Neutrophil (primary cell): ENCODE measurements around the gene LTBP1.

Experiments used
- H3K27ac ChIP-seq: fragments of 200-600 bp; sonication (generic); 2 replicates; pipeline ENCODE4 v1.5.1; 2016; ENCODE audit warnings: mild to moderate bottlenecking, moderate library complexity
- H3K27me3 ChIP-seq: fragments of 200-600 bp; sonication (generic); 2 replicates; pipeline ENCODE4 v1.6.0; 2016; ENCODE audit warnings: mild to moderate bottlenecking
- H3K36me3 ChIP-seq: fragments of 200-600 bp; sonication (generic); 2 replicates; pipeline ENCODE4 v1.5.1; 2017
- H3K4me1 ChIP-seq, 2 experiments: fragments of 200-600 bp in 1 of 2; sonication (generic) in 1 of 2; 1 replicate in 1 of 2; 2 replicates in 1 of 2; pipeline versions ENCODE4 v1.5.1 to v1.6.1; 2013 to 2016; ENCODE audit warnings: low read depth in 1 of 2, low read length in 1 of 2, mild to moderate bottlenecking in 1 of 2, moderate library complexity in 1 of 2; ENCODE audit not compliant: control insufficient read depth in 1 of 2, insufficient read depth in 1 of 2
- H3K4me3 ChIP-seq, 2 experiments: fragments of 200-600 bp in 1 of 2; sonication (generic) in 1 of 2; 1 replicate in 1 of 2; 2 replicates in 1 of 2; pipeline ENCODE4 v1.5.1; 2013 to 2016; ENCODE audit warnings: low read depth in 1 of 2, low read length in 1 of 2, mild to moderate bottlenecking in 1 of 2, moderate library complexity in 1 of 2
- H3K9me3 ChIP-seq: fragments of 200-600 bp; sonication (generic); 2 replicates; pipeline ENCODE4 v1.5.1; 2016
- TF ChIP-seq, protein P1 (sequence below): fragments of 200-600 bp; sonication (generic); IDR thresholded peaks from 2 replicates; pipeline ENCODE4 v1.5.1; 2016; ENCODE audit warnings: antibody characterized with exemption

LTBP1 gene

DNA sequence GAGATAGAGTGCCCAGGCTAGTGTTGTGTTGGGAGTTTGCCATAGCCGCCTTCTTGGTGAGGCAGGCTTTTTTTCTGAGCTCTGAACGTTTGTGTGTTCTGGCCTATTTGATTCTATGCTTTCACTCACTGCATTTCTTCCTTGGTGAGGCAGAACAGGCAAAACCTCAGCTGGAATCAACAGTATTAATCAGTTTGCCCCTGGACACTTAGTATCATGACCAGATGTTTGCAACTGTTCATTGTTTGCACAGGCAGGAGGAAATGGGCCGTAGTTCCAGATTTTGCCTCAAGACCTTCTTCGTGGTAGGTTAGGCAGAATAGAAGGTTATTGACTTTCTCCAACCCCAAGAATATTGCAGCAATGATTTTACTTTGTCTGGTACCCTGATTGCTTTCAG, 311.6 kb downstream of the LTBP1 start:
- H3K27me3 ChIP-seq: no peaks in the 10 kb centered on the region
- TF ChIP-seq, protein P1, sequence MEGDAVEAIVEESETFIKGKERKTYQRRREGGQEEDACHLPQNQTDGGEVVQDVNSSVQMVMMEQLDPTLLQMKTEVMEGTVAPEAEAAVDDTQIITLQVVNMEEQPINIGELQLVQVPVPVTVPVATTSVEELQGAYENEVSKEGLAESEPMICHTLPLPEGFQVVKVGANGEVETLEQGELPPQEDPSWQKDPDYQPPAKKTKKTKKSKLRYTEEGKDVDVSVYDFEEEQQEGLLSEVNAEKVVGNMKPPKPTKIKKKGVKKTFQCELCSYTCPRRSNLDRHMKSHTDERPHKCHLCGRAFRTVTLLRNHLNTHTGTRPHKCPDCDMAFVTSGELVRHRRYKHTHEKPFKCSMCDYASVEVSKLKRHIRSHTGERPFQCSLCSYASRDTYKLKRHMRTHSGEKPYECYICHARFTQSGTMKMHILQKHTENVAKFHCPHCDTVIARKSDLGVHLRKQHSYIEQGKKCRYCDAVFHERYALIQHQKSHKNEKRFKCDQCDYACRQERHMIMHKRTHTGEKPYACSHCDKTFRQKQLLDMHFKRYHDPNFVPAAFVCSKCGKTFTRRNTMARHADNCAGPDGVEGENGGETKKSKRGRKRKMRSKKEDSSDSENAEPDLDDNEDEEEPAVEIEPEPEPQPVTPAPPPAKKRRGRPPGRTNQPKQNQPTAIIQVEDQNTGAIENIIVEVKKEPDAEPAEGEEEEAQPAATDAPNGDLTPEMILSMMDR: no peak
- no peaks in the 10 kb centered on the region for H3K4me1 ChIP-seq
- peaks cover 3% of the 10 kb centered on the region for H3K36me3 ChIP-seq
- H3K9me3 ChIP-seq: no peaks in the 10 kb centered on the region
- no peak overlapping the region for H3K4me3 ChIP-seq
- no peak overlapping the region for H3K27ac ChIP-seq

DNA sequence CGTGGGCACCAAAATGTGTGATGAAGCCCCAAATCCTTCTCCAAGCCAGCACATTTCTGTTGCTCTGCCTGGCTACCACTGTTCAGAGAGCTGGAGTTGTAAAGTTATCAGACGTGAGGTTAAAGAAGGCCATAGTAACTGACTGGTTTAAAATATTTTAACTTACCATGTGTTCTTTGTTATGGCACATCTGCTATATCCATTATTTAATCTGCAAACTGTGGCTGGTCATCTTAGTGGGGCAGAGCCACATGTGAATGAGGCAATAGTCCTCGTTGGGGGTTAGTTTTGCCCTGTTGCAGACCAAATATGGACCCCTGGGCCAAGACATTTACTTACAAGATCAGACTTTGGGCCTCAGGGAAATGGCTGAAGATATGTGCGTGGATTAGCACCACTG, 315.3 kb downstream of the LTBP1 start:
- Histone ChIP-seq H3K27me3 (no peaks in the 10 kb centered on the region), H3K4me1 (no peaks in the 10 kb centered on the region), H3K36me3 (peaks cover 5% of the 10 kb centered on the region), H3K4me3 (no peak overlapping the region), H3K27ac (no peak overlapping the region), H3K9me3 (no peaks in the 10 kb centered on the region)
- TF ChIP-seq, protein P1: no peak

DNA sequence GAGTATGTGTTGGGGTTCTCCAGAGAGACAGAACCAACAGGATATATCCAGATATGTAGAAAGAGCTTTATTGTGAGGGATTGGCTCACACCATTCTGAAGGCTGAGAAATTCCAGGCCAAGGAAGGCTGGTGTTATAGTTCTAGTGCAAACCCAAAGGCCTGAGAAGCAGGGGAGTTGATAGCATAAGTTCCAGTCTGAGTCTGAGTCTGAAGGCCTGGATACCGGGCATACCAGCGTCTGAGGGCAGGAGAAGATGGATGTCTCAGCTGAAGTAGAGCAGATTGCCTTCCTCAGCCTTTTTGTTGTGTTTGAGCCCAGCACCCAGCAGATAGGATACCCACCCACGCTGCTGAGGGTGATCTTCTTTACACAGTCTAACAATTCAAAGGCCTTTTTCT, 318.0 kb downstream of the LTBP1 start:
- TF ChIP-seq, protein P1: no peak
- Histone ChIP-seq H3K4me1 (no peaks in the 10 kb centered on the region), H3K27ac (no peak overlapping the region), H3K9me3 (no peaks in the 10 kb centered on the region), H3K36me3 (peaks cover 5% of the 10 kb centered on the region), H3K27me3 (no peaks in the 10 kb centered on the region), H3K4me3 (no peak overlapping the region)

DNA sequence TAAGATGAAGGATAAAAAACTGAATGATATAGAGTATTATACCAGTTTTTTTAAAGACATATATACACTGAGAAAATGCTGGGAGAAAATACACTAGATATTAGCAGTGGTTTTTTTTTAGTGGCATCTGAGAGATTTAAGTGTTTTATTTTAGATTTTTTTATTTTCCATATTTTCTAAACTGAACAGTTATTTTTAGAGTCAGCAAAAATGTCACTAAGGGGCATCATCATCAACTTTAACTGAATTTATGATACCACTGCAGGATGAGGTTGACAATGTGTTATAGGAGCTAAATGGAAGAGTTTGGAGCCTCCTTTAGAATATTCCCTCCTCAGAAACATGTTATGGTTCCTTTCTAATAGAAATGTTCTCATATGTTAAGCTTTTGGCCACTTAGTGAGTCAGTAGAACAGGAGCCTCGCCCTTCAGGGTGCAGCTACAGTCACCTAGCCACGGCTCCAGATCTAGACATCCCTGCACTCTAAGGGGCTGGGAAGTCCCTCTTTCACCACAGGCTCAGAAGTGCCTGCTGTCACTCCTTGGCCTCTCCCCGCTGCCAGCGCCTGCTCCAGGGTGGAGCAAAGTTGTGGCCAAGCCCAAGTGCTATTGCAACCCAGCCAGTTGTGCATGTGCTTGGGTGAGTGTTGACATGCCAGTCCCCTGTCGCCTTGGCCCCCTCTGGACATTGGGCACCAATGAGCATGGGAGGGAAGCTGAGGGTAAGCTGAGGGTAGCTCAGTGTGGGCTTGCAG, 319.0 kb downstream of the LTBP1 start:
- Histone ChIP-seq H3K27ac (no peak overlapping the region), H3K9me3 (no peaks in the 10 kb centered on the region), H3K27me3 (no peaks in the 10 kb centered on the region), H3K4me1 (no peaks in the 10 kb centered on the region), H3K36me3 (peaks cover 5% of the 10 kb centered on the region), H3K4me3 (no peak overlapping the region)
- TF ChIP-seq, protein P1: no peak

DNA sequence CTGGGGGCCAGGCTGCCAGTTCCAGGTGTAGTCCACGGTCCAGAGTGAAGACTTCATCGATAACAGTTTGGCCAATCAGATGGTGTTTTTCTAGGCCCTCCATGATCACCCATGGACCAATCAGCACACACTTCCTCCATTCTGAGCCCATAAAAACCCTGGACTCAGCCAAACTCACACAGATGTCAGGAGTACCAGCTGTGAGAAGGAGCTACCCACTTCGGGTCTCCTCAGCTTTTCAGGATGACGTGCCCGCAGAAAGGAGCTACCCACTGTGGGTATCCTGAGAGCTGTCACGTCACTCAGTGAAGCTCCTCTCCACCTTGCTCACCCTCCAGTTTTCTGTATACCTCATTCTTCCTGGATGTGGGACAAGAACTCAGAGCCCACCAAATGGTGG, 319.7 kb downstream of the LTBP1 start:
- no peaks in the 10 kb centered on the region for H3K27me3 ChIP-seq
- peaks cover 5% of the 10 kb centered on the region for H3K36me3 ChIP-seq
- no peaks in the 10 kb centered on the region for H3K9me3 ChIP-seq
- H3K4me1 ChIP-seq: no peaks in the 10 kb centered on the region
- TF ChIP-seq, protein P1: no peak
- no peak overlapping the region for H3K4me3 ChIP-seq
- no peak overlapping the region for H3K27ac ChIP-seq
